Measurements from ENCODE around the gene CUBN.

Gene CUBN

DNA sequence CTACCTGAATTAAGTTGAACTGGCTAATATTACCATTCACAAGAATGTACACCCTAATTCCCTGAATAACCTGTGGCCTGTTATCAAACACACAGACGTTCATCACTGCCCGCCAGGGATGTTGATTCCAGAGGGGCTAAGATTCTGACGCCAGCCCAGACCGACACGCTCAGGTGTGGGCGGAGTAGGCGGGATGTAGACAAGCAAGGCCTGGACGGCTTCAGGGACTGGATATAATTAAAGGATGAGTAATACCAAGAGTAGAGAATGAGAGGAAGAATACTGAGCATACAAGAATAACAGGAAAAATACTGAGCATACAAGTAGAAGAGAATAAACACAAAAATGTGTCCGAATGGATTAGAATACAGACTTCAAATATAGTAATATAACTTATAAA, 29.0 kb downstream of the CUBN start:
- DNase-seq: no peak

DNA sequence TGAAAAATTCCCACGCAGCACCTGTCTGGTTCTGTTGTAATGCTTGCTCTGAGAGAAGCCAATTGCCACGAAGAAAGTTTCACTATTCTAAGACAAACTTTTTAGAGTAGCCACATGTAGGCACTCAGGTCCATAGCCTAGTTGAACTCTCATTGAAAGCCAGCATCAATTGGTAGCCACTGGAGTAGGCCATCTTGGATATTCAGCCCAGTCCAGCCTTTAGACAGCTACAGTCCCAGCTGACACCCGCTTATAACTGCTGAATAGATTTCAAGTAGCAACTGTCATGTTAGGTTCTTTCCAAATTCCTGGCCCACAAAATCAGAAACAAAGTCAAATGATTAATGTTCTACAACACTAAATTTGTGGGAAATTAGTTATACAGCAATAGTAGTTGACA, 31.6 kb downstream of the CUBN start:
- DNase-seq: no peak

DNA sequence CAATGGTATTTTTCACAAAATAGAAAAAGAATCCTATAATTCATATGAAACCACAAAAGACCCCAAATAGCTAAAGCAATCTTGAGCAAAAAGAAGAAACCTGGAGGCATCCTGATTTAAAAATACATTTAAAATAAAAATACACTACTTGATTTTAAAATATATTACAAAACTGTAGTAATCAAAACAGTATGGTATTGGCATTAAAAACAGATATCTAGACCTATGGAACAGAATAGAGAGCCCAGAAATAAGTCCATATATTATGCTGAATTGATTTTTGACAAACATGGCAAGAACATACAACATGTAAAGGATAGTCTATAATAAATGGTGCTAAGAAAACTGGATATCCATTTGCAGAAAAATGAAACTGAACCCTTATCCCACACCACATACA, 34.8 kb downstream of the CUBN start:
- no peak for DNase-seq

DNA sequence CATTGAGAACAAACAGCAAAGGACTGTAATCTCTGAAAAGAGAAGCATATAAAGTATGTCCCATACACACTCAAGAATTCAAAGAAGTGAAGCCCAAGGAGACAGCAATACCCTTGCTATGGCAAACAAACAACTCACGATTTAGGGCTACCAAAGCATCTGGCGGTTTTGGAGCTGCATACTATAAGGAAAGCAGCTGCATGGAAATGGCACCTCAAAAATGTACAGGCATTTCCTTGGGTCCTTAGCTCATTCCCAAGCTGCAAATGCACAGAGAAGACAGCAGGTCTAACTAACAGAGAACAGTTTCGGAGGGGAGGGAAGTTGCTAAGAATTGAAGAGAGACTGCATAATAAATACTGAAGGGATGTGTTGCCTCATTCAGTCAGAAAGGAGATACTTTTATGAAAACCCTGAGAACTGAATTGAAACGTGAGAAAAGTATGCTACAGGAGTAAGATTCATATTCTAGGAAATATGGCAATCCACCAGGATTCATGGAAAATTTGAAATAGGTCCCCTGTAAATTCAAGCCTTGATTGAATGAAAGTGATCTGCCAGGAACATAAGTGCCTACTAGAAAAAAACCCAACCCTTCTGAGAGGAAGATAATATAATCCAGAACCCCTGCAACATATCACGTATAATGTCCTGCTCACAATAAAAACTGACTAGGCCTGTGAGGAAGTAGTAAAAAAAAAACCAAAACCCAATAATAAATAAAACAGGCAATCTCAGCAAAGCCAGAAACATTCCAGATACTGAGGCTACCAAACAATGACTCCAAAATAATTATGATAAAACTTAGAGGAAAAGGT, 36.4 kb downstream of the CUBN start:
- no peak for DNase-seq

DNA sequence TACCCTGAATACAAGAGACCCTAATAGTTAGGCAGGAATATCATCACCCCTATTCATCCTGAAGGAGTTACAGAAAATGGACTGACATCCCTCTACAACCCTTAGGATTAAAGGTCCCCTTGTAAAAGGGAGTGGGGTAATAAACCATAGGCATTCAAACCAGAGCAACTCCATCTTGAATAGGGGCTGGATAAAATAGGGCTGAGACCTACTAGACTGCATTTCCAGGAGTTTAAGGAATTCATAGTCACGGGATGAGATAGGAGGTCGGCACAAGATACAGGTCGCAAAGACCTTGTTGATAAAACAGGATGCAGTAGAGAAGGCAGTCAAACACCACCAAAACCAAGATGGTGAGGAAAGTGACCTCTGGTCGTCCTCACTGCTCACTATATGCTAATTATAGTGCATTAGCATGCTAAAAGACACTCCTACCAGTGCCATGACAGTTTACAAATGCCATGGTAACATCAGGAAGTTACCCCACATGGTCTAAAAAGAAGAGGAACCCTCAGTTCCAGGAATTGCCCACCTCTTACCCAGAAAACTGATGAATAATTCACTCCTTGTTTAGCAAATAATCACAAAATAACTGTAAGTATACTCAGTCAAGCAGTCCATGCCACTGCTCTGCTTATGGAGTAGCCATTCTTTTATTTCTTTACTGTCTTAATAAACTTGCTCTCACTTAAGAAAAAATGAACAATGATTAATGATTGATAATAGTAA, 37.2 kb downstream of the CUBN start:
- no peak for DNase-seq

DNA sequence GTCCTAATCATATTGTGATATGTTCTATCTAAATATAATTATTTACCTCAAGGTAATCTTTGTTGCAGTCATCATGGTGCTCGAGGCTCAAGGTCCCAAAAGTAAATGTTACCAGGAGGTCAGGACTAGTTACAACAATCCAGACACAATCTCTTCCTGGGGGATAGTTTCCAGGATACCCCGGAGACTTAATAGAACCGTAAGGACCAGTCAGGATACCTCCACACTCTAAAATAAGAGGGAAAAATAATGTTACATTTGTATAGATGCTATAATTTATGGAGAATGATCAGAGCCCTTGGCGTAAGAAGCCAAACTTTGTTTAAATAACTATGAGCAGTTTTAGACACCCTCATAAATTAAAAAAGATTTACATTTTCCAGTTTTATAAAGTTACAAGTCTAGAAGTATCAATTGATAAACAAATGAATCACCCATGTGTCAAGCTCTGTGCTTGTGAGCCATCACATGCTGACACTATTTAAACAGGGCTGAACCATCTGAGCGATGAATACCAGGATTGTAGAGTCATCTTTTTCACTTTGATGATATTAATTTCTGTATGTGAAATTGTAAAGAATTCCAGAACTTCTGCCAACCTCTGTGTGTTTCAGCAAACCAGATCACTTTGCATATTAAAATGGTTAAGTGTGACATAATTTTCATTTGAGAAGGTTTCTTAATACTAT, 41.3 kb downstream of the CUBN start:
- no peak for DNase-seq

DNA sequence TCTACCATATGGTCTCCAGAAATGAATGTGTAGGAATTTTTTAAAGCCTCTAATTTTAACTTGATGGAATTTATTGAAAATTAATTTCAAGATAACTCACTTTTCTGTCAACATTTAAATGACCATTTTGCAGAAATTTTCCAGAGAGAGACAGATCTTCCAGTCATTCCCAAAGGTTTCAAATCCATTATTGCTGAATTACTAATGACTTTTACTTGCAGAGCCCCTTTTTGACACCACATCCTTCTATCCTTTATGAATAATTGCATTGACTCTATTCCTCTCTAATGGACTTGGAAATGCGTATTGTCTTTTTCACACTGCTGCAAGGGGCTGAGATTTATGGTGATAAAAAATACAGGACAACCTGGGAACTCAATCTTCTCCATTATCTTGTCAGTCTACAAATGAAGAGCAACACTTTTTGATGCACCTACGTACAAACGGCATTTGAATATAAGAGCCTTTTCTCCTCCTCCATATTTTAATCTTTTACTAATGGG, 42.7 kb downstream of the CUBN start:
- DNase-seq: no peak

DNA sequence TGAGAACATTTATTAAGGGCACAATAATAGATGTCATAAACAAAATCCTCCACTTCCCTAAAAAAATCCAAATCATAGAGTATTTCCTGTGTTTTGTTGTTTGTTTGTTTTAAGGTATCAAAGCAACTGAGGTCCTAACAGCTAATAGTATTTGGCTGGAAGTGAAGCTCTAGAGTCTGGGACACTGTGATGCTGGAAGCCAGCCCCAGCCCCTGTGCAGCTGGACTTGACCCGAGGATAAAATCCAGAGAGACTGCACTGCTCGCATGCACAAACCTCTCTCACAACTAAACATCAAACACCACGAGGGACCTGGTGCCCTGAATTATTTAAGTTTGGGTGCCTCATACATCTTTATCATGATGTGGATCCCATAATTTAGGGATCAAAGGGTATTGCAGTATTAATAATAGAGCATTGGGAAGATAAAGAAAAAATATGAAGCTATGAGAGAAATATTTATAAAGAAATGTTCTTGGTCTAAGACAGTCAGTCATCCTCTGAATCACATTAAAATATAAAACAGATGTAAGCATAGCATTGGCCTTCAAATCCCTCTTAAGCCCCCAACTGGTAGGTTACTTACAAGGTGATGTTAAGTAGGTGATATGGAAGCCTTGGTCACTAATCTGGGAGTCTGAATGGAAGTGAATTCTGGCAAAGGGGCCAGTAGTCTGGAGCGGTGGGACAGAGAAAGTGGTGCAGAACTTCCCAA, 44.4 kb downstream of the CUBN start:
- DNase-seq: no peak

DNA sequence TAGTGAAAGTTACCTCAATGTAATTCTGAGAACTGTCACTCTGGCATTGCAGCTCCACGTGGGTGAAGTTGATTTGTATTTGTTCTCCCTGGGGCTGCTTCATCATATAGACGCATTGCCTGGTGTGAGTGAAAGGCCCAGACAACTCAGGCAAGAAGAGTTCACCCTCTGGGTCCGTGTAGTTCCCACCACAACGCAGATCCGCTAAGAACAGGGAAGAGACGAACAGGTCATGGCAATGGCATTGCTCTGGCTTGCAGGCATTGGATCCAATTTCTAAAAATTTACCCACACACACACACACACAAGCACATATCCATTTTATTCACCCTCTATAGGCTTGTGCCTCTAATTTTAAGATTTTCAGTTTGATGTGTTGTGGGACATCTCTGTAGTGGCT, 45.4 kb downstream of the CUBN start:
- DNase-seq: no peak

DNA sequence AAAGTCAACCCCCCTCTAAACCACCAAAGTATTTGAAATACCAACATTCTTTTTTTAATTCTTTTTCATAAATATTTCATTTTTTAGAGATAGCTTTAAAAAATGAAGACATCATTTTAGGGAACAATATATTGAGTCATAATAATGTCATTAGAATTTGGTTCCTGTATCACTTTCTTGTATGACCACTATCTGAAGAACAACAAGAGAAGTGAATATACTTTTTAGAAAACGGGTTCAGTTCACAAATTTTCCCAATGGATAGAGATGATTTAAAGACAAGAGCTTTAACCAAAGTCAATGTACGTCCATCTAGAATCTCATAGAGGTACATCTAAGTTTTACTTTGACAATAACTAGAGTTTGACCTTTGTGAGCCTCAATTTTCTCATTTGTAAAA, 48.2 kb downstream of the CUBN start:
- no peak for DNase-seq

DNA sequence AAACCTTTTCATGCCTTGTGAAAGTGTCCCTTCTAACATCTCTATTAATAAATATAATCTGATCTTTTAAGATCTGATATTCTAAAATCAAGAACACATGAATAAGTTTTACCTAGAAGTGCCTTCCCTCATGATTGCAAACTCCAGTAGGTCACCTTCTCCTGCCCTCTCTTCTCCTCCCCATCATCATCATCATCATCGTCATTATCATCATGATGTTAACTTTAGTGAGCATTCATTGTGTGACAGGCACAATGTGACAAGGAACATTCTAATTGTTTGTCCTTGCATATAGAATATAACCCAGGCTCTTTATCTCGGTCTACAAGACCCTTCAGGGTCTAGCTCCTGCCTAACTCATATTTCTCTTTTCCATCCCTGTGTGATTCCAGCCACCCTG, 51.7 kb downstream of the CUBN start:
- no peak for DNase-seq

DNA sequence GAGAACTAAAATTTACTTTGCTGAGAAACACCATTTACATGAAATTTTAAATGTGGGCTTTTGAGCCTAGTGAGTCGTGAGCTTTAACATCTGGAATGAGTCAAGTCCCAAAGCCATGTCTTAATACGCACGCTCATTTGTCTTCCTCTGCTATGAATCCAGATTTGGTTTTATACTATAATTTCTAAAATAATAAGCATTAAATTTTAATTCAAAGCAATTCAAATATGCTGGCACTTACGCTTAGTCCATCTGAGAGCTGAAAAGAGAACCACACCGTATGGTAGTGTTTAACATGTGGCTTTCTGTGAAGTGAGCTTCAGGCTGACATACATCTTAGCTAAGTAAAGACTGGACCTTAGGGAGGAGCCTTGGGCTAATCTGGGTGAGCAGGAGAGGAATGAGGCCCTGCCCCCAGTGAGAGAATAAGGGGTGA, 52.2 kb downstream of the CUBN start:
- DNase-seq: no peak

DNA sequence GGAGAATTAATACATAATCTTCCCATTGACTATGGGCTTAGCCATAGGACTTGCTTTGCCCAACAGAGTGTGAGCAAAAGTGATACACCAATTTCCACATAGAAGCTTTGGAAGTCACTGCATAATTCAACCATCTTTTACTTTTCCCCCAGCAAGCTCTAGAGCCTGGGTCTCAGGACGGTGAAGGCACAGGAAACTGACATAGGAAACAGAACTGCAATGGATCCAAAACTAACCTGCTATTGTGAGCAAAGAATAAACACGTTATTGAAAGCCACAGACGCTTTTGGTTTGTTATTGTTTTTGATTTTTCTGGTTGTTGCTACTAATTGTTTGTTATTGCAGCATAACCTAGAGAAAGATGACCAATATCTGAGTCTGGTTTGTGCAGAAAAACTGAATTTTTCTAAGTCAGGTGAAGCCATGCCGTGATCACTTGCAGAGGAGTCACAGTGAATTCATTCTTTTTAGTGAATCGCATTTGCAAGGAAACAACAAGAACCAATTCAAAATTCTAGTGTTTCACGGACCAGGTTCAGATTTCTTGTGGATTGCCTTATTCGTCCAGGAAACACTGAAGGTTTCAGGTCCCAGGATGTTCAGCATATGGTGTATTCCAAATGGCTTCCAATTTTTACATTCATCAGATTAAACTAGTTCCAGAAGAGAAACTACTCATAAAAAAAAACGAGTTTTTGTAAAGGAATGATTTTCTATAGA, 52.8 kb downstream of the CUBN start:
- DNase-seq: no peak

DNA sequence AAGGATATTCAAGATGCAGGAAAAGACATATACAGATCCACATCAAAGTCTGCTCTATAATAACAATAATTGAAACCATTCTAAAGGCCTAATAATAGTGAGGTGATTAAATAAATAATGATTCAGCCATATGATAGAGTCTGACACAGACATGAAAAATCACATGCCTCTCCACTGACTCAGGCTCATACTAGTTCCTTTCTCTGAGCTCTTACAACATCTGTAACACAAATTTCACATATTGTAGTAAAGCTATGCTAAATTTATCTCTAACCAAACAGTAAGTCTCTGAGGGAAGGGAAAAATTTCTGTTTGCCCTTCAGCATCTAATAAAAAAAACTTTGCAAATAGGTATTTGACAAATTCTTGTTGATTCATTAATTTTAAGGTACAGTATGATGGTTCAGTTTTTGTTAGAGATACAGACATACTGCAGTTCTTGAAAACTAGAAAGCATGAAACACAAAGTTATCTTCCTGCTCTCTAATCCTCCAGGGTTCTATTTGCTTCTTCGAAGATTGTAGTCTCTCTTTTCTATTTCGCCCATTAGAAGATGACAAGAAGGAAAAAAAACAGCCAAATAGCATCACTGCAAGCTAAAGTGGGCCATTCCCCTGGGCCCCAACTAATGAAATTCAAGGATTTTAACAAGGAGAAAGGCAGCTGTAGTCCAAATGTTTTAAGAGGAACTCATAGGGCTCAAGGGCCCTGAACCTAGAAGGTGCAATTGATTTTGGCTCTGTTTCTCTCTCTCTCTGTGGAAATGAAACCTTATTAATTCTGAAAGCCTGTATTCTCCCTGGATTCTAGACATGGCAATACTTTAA, 53.9 kb downstream of the CUBN start:
- DNase-seq: no peak

DNA sequence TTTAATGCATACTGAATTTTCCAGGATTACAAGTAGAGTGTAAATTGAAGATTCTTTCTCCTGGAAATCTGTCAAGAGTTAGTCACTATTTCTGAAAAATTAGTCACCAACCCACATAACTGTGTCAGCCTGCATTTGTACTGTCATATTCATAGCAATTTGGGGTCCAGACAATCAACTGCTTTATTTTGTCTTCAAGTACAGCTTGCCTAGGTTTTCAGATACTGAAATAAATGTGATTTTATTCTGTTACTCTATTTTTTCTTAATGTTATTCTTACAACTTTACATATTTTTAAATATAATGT, 55.1 kb downstream of the CUBN start:
- DNase-seq: no peak

DNA sequence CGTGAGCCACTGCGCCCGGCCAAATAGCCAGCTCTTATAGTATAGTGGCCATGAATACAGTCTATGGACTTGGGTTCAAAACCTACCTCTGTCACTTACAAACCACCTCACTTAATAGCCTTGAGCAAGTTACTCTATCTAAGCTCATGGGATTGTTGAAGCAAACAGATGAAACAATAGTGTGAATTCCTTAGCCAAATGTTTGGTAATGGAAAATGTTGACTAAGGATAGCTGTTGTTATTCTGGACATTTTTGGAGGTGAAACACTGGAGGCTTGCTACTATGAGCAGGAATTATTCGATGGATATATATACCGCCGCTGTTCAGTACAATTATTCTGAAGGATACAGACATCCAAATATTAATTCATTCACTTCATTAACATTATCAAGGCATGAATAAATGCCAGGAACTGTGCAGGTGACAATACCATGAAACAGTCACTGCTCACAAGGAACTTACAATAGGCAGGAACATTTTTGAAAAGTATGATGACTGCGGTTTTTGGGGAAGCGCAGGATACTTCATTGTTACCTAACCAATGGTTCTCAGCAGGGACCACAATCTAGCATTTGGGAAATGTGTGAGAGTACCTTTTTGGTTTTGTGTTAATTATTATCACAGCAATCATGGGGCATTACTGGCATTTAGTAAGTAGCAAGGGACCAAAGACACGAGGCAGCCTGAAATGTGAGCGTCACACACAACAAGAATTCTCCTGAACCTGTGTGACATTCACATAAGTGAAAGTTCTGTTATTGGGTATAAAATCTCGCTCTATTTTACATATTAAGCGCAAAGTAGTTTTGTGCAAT, 55.7 kb downstream of the CUBN start:
- DNase-seq: no peak

DNA sequence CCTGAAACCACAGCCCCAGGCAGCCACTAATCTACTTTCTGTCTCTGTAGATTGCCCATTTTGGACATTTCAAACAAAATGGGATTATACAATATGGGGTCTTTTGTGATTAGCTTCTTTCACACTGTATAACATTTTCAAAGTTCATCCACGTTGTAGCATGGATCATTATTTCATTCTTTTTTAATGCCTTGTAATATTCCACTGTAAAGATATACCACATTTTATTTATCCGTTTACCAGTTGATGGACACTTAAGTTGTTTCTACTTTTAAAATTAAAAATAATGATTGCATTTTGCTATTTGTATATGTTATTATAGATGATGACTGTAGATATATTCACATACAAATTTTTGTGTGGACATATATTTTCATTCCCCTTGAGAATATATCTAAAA, 60.7 kb downstream of the CUBN start:
- no peak for DNase-seq

DNA sequence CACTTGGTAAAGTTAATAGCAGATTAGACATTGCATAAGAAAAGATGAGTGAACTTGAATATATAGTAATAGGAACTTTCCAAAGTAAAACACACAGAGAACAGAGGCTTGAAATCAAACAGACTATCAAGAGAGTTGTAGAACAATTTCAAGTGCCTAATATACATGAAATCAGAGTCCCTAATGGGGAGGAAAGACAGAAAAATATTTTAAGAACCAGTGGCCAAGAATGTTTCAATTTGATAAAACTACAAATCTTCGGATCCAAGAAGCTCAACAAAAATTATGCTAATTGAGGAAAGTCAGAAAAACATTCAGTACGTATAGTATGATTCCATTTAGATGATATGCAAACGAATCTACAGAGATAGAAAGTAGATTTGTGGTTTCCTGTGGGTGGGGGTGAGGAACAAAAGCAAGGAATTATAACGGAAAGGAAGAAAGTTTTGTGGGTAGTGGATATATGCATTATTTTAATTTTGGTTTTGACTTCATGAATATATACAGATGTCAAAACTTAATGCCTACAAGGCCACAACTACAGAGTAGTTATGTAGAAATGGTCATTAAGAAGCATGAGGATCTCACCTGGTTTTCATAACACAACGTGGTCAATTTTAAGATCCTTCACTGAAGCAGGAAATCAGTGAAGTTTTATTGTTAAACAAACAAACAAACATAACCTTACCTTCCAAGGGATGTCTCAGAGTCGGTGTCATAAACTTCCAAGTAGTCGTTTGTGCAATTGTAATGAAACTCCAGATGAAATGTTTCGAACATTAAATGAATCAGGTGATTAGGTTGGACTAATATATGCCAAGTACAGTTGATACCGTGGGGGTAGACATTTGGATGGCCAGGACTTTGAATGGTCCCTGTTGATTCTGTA, 62.0 kb downstream of the CUBN start:
- no peak for DNase-seq

DNA sequence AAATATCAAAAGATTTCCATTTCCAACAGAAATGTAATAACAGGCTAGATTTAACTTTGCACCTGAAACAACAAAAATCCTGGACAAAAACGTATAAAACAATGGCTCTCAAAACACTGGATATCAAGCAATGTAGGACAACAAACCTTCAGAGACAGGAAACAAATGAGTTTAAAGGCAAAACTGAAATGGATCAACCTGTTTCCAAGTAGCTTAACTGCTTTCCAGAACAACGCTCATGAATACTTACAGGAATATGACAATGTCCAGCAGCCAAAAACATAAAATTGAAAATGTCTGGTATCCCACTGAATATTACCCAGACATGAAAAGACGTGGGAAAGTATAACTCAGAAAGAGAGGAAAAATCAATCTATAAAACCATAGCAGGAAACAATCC, 62.8 kb downstream of the CUBN start:
- no peak for DNase-seq

DNA sequence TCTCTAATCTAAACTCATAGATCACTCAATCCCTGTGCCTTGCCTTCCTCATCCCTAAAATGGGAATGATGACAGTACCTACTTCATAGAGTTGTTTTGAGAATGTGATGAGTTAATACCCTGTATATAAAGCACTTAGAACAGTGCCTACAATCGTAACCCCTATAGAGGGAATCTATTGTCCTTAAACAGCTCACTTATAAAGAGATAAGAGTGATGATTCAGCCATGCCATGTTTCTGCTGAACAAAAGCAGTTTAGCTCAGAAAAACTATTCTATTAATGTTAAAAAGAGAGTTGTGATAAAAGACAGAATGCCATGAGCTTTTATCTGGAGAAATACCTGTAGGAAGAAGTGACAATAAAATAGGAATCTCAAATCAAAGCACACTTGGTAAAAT, 63.6 kb downstream of the CUBN start:
- DNase-seq: no peak
